ENCODE results near the gene SPRY4. TPM values are rescaled to one million over a fixed set of nuclear protein-coding genes. Genes with fewer than 3 reads are reported as not detected.

SPRY4 gene
- total RNA-seq, 3 donors from 2014 or later, result 13.0 to 18.0 (median 14.5) TPM

GRCh38 chr5:142316051-142316450 is 8.8 kb downstream of the SPRY4 start:
- no peak for TF ChIP-seq POLR2A (IDR thresholded peaks at IDR 0.05)
- TF ChIP-seq POLR2AphosphoS5 (IDR thresholded peaks at IDR 0.05), result no peak
- no peak for TF ChIP-seq CTCF (IDR thresholded peaks at IDR 0.05)
- no peak for DNase-seq (ENCODE audit: low spot score in 2 of 2)
- intact Hi-C loops (cut with DNase I; ENCODE audit: low total_unique reads), result no loop called here
- Histone ChIP-seq H3K9me3 (no peaks in the 10 kb centered on the region), H3K27ac (peak overlapping the region; percentile 16 to 34), H3K36me3 (no peaks in the 10 kb centered on the region), H3K27me3 (no peaks in the 10 kb centered on the region), H3K4me1 (peaks cover 0 to 17% of the 10 kb centered on the region in 2 donors), H3K4me3 (no peak overlapping the region)

DNA sequence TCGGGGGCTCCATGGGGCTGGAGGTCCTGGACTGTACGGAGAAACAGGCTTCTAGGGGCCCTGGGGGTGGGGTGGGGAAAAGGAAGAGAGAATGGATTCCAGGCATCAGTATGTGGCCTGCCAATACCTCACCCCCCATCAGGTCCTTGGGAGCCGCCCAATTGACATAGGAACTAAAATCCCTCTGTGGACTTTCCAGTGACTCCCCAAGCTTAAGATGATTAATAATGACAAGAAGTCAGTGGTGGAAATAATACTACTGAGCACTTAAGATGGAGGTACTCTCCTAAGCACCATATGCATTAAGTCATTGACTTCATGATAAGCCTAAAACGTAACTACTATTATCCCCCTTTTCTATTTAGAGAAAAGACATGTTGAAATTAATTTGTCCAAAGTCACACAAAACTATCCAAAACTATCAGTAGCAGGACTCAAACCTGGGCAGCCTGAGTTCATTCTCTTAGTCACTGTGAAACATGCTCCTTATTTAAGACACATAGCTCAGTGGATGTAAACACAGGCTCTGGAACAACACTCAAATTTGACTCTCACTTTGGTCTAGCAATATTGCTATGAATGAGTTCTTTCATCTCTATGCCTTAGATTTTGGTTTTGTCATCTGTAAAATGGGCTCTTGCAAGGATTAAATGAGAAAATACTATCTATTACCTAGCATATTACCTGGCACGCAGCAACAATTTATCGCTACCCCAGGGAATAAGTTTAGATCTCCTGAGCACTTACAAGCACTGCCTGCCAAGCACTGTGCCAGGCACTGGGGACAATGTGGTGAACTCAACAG is 9.5 kb downstream of the SPRY4 start:
- TF ChIP-seq POLR2A (IDR thresholded peaks at IDR 0.05), result no peak
- TF ChIP-seq POLR2AphosphoS5 (IDR thresholded peaks at IDR 0.05), result no peak
- TF ChIP-seq CTCF (IDR thresholded peaks at IDR 0.05), result no peak
- Histone ChIP-seq H3K4me3 (no peak overlapping the region), H3K27ac (peak overlapping the region; percentile 16 to 34), H3K27me3 (no peaks in the 10 kb centered on the region), H3K36me3 (no peaks in the 10 kb centered on the region), H3K9me3 (no peaks in the 10 kb centered on the region), H3K4me1 (peaks cover 0 to 16% of the 10 kb centered on the region in 2 donors)
- intact Hi-C loops (cut with DNase I; ENCODE audit: low total_unique reads), result no loop called here
- DNase-seq (ENCODE audit: low spot score in 2 of 2), result no peak

DNA sequence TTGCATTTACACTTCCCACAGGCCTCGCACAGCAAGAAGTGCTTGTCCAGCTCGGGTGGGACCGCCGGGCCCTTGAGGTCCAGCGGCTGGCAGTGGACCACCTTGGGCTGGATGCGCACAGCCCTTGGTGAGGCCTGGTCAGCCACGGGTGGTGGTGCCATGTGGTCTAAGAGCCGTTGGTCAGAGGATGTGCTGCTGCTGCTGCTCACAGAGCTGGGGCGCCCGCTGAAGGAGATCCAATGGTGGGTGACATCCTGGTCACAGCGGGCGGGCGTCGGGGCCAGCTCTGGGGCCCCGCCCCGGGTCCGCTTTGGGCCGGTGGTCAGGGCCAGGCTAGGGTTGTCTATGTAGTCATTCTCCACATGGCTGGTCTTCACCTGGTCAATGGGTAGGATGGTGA is 10.2 kb downstream of the SPRY4 start:
- TF ChIP-seq POLR2AphosphoS5 (IDR thresholded peaks at IDR 0.05) (no peak), POLR2A (IDR thresholded peaks at IDR 0.05) (no peak), CTCF (IDR thresholded peaks at IDR 0.05) (no peak)
- intact Hi-C loops (cut with DNase I; ENCODE audit: low total_unique reads), result no loop called here
- H3K4me3 ChIP-seq, result no peak overlapping the region
- peaks cover 0 to 10% of the 10 kb centered on the region in 2 donors for H3K4me1 ChIP-seq
- no peaks in the 10 kb centered on the region for H3K27me3 ChIP-seq
- no peak overlapping the region for H3K27ac ChIP-seq
- no peak for DNase-seq (ENCODE audit: low spot score in 2 of 2)
- no peaks in the 10 kb centered on the region for H3K9me3 ChIP-seq
- H3K36me3 ChIP-seq, result no peaks in the 10 kb centered on the region

GRCh38 chr5:142314109-142314508 is 10.7 kb downstream of the SPRY4 start:
- H3K9me3 ChIP-seq, result no peaks in the 10 kb centered on the region
- H3K36me3 ChIP-seq, result no peaks in the 10 kb centered on the region
- H3K4me1 ChIP-seq, result peaks cover 0 to 10% of the 10 kb centered on the region in 2 donors
- DNase-seq (ENCODE audit: low spot score in 2 of 2), result no peak
- TF ChIP-seq POLR2A (IDR thresholded peaks at IDR 0.05), result no peak
- TF ChIP-seq CTCF (IDR thresholded peaks at IDR 0.05), result no peak
- no peak for TF ChIP-seq POLR2AphosphoS5 (IDR thresholded peaks at IDR 0.05)
- H3K27ac ChIP-seq, result peak overlapping the region in 1 of 2 donors; percentile 32
- H3K4me3 ChIP-seq, result peak overlapping the region in 1 of 3 donors; percentile 15
- intact Hi-C loops (cut with DNase I; ENCODE audit: low total_unique reads), result no loop called here
- H3K27me3 ChIP-seq, result no peaks in the 10 kb centered on the region

DNA sequence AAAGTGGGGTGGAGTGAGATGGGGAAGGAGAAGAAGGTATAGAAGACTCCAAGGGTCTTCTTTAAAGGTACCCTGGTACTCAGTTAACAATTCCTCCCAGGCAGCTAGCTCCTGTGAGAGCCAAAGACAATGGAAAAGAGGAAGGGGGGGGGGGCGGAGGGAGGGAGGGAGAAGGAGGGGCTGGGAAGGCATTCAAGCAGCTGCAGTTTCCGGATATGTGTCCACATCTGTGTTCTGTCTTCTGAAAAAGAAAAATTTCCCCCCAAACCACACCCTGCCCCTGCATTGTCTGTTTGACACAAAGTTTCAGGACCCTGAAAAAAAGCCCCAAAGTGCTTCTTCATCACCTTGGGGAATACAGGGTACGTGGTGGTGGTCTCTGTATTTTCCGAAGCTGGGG is 11.1 kb downstream of the SPRY4 start:
- peaks cover 0 to 10% of the 10 kb centered on the region in 2 donors for H3K4me1 ChIP-seq
- no peaks in the 10 kb centered on the region for H3K27me3 ChIP-seq
- no peaks in the 10 kb centered on the region for H3K36me3 ChIP-seq
- no peaks in the 10 kb centered on the region for H3K9me3 ChIP-seq
- peak overlapping the region in 1 of 3 donors; percentile 15 for H3K4me3 ChIP-seq
- TF ChIP-seq POLR2AphosphoS5 (IDR thresholded peaks at IDR 0.05), result no peak
- no peak for TF ChIP-seq POLR2A (IDR thresholded peaks at IDR 0.05)
- TF ChIP-seq CTCF (IDR thresholded peaks at IDR 0.05), result no peak
- intact Hi-C loops (cut with DNase I; ENCODE audit: low total_unique reads), result no loop called here
- DNase-seq (ENCODE audit: low spot score in 2 of 2), result no peak
- no peak overlapping the region for H3K27ac ChIP-seq
